ENCODE measurements around the gene RFTN2. TPM values are rescaled to one million over a fixed set of nuclear protein-coding genes. Genes with fewer than 3 reads are reported as not detected.
"Not testable (repeated sequence)": the region's sequence is repeated elsewhere in the genome, so short reads cannot be mapped to it uniquely, and the experiment has no call there.

Gene RFTN2
- total RNA-seq, 1 donor, result 14.5 TPM

GRCh38 chr2:197710424-197711042 is 35.1 kb upstream of the RFTN2 start:
- no peak for TF ChIP-seq CTCF (IDR thresholded peaks at IDR 0.05; ENCODE audit: extremely low read depth, low read depth, low read length)
- Histone ChIP-seq H3K4me3 (ENCODE audit: insufficient read depth, low read length) (no peak overlapping the region), H3K36me3 (ENCODE audit: insufficient read depth, low read length) (peaks cover 10% of the 10 kb centered on the region), H3K9me3 (ENCODE audit: low read depth, low read length) (no peaks in the 10 kb centered on the region), H2AFZ (ENCODE audit: low read length) (no peak overlapping the region), H3K27ac (ENCODE audit: low read depth, low read length) (no peak overlapping the region), H4K20me1 (ENCODE audit: insufficient read depth, low read length) (peaks cover 23% of the 10 kb centered on the region), H3K79me2 (ENCODE audit: insufficient read depth, low read length) (peaks cover 40% of the 10 kb centered on the region), H3K4me1 (ENCODE audit: insufficient read depth, low read length) (peaks cover 29% of the 10 kb centered on the region), H3K4me2 (ENCODE audit: insufficient read depth, low read length) (no peak overlapping the region), H3K27me3 (ENCODE audit: insufficient read depth, low read length) (no peaks in the 10 kb centered on the region)
- no peak for DNase-seq (ENCODE audit: insufficient read length, low spot score, missing footprints)

GRCh38 chr2:197709140-197709539 is 33.8 kb upstream of the RFTN2 start:
- H3K4me3 ChIP-seq (ENCODE audit: insufficient read depth, low read length); H3K27me3 ChIP-seq (ENCODE audit: insufficient read depth, low read length): not testable (repeated sequence)
- peaks cover 32% of the 10 kb centered on the region for H3K4me1 ChIP-seq (ENCODE audit: insufficient read depth, low read length)

GRCh38 chr2:197708331-197708730 is 32.9 kb upstream of the RFTN2 start:
- peaks cover 40% of the 10 kb centered on the region for H3K79me2 ChIP-seq (ENCODE audit: insufficient read depth, low read length)
- no peak overlapping the region for H2AFZ ChIP-seq (ENCODE audit: low read length)
- H3K27me3 ChIP-seq (ENCODE audit: insufficient read depth, low read length), result no peaks in the 10 kb centered on the region
- H3K4me3 ChIP-seq (ENCODE audit: insufficient read depth, low read length), result peak overlapping the region; percentile 24
- peak; percentile 69 for DNase-seq (ENCODE audit: insufficient read length, low spot score, missing footprints)
- H4K20me1 ChIP-seq (ENCODE audit: insufficient read depth, low read length), result peaks cover 23% of the 10 kb centered on the region
- peak overlapping the region; percentile 98 for H3K4me2 ChIP-seq (ENCODE audit: insufficient read depth, low read length)
- no peak for TF ChIP-seq CTCF (IDR thresholded peaks at IDR 0.05; ENCODE audit: extremely low read depth, low read depth, low read length)
- peaks cover 10% of the 10 kb centered on the region for H3K36me3 ChIP-seq (ENCODE audit: insufficient read depth, low read length)
- peaks cover 32% of the 10 kb centered on the region for H3K4me1 ChIP-seq (ENCODE audit: insufficient read depth, low read length)
- H3K27ac ChIP-seq (ENCODE audit: low read depth, low read length), result peak overlapping the region; percentile 26
- no peaks in the 10 kb centered on the region for H3K9me3 ChIP-seq (ENCODE audit: low read depth, low read length)

More at GRCh38 chr2:197709140-197709539, 33.8 kb upstream of the RFTN2 start:
- H2AFZ ChIP-seq (ENCODE audit: low read length); H3K9me3 ChIP-seq (ENCODE audit: low read depth, low read length); DNase-seq (ENCODE audit: insufficient read length, low spot score, missing footprints); H3K36me3 ChIP-seq (ENCODE audit: insufficient read depth, low read length): not testable (repeated sequence)
- peak overlapping the region; percentile 98 for H3K4me2 ChIP-seq (ENCODE audit: insufficient read depth, low read length)
- peaks cover 23% of the 10 kb centered on the region for H4K20me1 ChIP-seq (ENCODE audit: insufficient read depth, low read length)
- H3K79me2 ChIP-seq (ENCODE audit: insufficient read depth, low read length), result peaks cover 40% of the 10 kb centered on the region
- peak overlapping the region; percentile 26 for H3K27ac ChIP-seq (ENCODE audit: low read depth, low read length)

GRCh38 chr2:197707316-197708213 is 32.2 kb upstream of the RFTN2 start:
- peak; percentile 85 for DNase-seq (ENCODE audit: insufficient read length, low spot score, missing footprints)
- peak; percentile 74 for TF ChIP-seq CTCF (IDR thresholded peaks at IDR 0.05; ENCODE audit: extremely low read depth, low read depth, low read length)
- Histone ChIP-seq H4K20me1 (ENCODE audit: insufficient read depth, low read length) (peaks cover 23% of the 10 kb centered on the region), H3K4me2 (ENCODE audit: insufficient read depth, low read length) (peak overlapping the region; percentile 98), H3K9me3 (ENCODE audit: low read depth, low read length) (no peaks in the 10 kb centered on the region), H3K27me3 (ENCODE audit: insufficient read depth, low read length) (no peaks in the 10 kb centered on the region), H3K36me3 (ENCODE audit: insufficient read depth, low read length) (peaks cover 10% of the 10 kb centered on the region), H3K27ac (ENCODE audit: low read depth, low read length) (no peak overlapping the region), H3K4me3 (ENCODE audit: insufficient read depth, low read length) (peak overlapping the region; percentile 92), H3K4me1 (ENCODE audit: insufficient read depth, low read length) (peaks cover 32% of the 10 kb centered on the region), H3K79me2 (ENCODE audit: insufficient read depth, low read length) (peaks cover 40% of the 10 kb centered on the region), H2AFZ (ENCODE audit: low read length) (peak overlapping the region; percentile 32)

Data from osteoblast (primary cell).